GM19455 (cell line): ENCODE measurements around the gene LRWD1.
A peak's percentile ranks its signal among the peaks of the same experiment; 100 is the strongest.
"Not testable (repeated sequence)": the region's sequence is repeated elsewhere in the genome, so short reads cannot be mapped to it uniquely, and the experiment has no call there.

Source experiments
- ATAC-seq: cut with Tn5 transposase; IDR thresholded peaks from one replicate; pipeline ENCODE4 v1.9.1; 2021; ENCODE audit not compliant: unreplicated experiment

LRWD1 gene

GRCh38 chr7:102467581-102468477, 3.0 kb downstream of the LRWD1 start:
- no peak for ATAC-seq

DNA sequence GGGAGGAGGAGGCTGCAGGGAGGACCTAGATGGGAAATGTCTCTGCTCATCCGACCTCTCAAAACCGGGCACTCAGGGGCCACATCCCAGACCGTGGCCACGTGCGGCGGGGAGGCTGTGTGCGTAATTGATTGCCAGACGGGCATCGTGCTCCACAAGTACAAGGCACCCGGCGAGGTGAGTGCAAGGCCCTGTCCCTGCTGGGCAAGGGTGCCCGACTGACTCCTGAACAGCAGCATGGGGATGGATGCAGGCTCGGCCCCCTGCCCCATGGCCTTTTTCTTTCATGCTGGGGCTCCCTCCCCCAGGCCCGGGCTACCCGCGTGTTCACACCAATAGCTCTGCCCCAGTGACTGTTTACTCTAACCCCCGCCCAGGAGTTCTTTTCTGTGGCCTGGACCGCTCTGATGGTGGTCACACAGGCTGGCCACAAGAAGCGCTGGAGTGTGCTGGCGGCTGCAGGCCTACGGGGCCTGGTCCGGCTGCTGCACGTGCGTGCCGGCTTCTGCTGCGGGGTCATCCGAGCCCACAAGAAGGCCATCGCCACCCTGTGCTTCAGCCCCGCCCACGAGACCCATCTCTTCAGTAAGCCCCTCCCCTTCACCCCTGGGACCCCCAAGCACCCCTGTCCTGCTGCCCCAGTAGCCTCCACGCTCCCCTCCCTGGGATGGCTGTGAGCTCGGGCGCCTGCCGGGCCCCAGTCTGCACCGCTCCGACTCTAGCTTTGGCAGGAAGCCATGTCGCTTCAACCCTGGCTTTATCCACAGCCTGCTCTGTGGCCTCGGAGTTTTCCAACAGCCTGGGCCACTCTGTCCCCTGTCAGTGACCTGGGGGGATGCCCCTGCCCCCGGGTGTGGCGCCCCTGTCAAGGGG, 3.9 kb downstream of the LRWD1 start:
- no peak for ATAC-seq

GRCh38 chr7:102469351-102469971, 4.7 kb downstream of the LRWD1 start:
- no peak for ATAC-seq

- ATAC-seq, result no peak
Measured at GRCh38 chr7:102469972-102470825, 5.4 kb downstream of the LRWD1 start.

DNA sequence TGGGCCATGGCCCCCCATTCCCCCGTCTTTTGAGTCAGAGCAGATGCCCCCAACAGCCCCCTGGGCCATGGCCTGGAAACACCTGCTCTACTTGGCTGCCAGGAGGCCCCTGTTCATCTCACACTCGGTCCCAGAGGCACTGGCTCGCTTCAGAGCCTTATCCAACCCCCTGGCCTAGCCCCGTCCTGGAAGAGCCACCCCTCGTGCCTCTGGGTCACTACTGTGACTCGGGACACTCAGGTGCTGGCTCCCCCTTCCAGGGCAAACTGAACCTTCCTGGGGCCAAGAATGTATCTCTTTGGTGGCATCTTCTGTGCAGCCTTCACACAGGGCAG, 7.0 kb downstream of the LRWD1 start:
- ATAC-seq, result no peak

DNA sequence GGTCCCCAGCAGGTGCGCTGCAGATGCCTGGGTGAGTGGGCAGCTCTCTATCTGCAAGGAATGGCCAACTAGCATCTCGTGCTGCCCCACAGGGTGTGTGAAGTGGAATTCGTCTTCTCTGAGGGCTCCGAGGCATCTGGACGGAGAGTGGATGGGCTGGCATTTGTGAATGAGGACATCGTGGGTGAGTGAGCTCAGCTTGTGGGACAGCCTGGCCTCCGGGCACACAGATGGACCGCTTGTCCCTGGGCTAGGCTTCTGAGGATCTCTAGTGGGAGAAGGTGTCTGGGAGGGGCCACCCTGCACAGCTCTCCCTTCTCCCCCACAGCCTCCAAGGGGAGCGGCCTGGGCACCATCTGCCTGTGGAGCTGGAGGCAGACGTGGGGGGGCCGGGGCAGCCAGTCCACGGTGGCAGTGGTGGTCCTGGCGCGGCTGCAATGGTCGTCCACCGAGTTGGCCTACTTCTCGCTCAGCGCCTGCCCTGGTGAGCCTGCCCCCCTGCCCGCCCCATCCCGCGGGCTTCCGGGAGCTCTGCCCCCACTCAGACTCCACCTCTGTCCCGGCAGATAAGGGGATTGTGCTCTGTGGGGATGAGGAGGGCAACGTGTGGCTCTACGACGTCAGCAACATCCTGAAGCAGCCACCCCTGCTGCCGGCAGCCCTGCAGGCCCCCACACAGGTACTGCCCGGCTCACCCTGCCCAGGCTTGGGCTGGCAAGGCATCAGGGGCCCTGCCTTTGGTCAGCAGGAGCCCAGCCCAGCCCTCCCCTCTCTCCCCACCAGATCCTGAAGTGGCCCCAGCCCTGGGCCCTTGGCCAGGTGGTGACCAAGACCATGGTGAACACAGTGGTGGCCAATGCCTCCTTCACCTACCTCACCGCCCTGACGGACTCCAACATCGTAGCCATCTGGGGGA, 7.6 kb downstream of the LRWD1 start:
- ATAC-seq, result no peak

DNA sequence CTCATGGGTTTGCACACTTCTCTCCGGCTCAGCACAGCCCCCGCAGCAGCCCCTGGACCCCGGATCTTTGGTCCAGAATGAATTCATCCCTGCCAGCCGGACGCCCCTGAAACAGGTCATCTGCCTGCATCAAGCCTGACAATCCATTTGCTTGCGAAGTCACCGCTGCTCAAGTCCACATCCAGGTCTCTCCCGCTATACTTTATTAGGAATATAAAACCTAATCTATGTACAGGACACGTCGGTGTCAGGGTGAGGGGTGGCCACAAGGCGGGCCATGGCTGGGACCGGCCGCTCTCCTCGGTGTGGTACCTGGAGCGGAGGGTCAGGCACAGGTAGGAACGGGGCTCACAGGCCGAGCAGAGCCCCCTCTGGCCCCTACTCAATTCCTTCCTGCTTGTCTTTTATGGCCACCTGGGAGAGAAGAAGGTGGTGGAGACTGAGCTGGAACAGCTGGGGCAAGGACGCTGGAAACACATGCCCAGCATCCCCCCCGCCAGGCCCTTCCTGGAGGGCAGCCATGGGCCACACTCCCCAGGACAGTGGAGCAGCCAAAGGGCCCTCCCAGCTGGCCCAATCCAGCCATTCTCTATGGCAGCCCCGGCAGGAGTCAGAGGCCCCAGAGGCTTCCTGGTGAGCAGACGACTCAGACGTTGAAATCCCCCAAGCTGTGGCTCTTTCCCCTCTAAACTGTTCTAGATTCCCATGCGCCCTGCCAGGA, 8.6 kb downstream of the LRWD1 start:
- ATAC-seq, result no peak

DNA sequence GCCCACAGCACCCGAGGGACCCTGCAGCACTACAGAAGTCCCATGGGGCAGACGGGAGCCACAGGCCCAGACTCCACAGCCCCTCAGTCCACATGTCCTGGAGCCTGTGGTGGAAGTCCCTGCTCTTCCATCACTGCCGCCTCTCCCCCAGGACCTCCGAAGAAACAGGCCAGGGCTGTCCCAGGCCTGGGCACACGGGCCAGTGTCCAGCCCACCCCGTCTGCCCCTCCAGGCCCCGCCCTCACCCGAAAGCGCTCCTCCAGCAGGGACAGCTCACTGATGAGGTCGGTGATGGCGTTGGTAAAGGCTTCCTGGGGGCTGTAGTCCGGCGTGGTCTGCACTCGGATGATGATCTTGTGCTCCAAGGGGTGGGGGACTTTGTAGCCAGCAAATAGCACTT, 9.3 kb downstream of the LRWD1 start:
- ATAC-seq, result not testable (repeated sequence)

DNA sequence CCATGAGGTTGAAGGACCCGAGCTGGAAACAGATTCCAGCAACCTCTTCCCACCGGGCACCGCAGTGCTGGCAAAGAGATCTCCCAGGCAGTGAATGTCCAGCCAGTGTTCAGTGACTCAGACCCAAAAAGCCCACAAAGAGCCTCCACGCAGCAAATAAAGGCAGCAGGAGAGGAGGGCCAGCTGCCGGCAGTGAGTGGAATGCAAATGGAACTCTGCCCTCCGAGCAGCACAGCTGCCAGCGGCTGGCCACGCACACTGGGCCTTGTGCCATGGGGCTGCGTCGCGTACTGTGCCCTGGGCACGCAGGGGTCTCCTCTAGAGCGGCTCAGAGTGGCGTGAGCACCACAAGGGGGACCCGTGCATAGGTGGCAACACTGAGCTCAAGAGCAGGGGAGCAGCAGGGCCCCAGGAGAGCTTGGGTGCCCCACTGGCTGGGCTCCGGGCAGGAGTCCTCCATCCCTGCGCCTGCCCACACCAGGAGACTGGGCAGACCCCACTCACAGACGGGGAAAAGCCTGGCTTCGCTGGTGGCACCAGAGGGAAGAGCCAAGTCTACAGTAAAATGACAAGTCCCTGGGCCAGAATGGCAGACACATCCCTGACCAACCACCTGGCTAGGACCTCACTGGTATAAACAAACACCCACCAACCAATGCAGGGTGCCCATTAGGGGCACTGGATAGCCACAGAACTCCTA, 10.1 kb downstream of the LRWD1 start:
- ATAC-seq, result not testable (repeated sequence)

DNA sequence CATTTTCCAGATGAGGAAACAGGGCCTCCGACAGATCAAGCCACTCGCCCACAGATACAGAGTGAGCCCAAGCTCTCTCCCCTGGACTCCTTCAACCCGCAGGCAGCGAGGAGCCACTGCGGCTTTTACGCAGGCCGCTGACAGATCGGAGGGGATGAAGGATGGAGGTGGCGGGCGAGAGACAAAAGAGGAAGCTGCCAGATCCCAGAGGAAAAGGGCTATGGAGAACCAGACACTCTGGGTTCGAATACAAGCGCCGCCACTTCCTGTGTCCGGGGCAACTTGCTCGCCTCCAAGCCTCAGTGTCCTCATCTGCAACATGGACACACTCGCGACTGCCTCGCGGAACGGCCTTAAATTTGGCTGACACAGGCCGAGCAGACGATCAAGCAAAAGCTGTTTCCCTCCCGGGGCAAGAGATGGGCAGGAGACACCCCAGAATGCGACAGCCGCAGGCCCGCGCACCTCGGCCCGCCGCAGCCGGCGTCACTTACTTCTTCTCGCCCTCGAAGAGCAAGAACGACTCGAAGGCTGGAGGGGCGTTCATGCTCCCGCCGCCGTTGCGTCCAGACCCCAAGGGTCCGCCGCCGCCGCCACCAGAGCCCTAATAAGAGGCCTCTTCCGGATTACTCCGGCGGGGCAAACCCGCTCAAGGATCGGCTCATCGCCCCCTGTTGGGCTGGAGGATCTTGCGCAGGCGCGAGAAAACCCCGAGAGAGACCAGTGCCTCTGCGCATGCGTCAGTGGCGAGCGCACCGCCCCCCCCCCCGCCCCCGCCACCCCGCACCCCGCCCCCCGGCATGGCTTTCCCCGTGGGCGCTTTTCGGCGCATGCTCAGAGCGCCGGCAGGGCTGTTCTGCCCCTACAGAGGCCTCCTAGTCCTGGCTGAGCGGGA, 13.8 kb downstream of the LRWD1 start, which contains the start of gene POLR2J:
Gene POLR2J (minus strand): TSS at position 609 of the 895 bp plus-strand sequence. CDS start 62 bp downstream, at position 547.
- peak; percentile 79 for ATAC-seq

GRCh38 chr7:102479209-102479584, 14.4 kb downstream of the LRWD1 start:
- ATAC-seq, result peak; percentile 26

DNA sequence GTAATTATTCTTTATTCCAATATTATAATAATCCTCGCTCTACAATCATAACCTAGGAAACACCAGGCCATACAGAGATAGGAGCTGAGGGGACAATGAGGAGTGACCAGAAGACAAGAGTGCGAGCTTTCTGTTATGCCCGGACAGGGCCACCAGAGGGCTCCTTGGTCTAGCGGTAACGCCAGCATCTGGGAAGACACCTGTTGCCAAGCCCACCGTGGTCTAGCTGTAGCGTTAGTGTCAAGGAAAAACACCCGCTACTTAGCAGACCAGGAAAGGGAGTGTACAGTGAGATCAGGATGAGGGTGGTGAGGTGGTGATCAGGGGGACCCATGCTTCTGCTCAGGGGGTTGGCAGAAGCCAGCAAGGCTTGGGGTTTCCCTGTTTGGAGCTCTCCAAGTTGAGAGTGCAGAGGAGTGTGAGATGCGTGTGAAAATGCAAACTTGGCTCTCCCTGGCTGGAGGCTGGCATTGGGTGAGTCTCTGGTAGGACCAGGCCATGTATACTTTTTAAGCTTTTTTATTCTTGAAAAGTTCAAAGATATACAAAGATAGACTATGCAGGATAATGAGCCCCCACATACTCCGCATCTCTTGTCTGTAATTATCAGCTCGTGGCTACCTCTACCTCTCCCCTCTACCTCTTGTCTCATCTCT, 15.3 kb downstream of the LRWD1 start:
- ATAC-seq, result not testable (repeated sequence)

DNA sequence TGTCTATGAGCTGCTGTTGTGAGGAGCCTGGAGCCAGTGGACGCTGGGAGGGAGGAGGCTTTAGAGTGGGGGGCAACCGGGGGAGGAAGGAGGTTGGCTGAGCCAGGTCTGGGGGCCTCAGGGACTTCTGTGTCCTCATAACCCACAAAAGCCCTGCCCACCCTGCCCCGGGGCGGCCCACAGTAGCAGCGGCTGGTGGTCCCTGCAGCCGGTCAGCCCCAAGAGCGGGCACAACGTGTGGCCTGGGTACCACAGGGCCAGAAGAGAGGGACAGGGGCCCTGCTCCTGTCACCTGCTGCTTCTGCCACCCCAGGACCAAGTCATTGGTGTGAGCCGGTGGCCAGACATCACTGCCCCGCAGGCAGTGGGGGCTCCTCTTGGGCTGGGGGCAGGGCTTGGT, 17.2 kb downstream of the LRWD1 start:
- ATAC-seq, result not testable (repeated sequence)

DNA sequence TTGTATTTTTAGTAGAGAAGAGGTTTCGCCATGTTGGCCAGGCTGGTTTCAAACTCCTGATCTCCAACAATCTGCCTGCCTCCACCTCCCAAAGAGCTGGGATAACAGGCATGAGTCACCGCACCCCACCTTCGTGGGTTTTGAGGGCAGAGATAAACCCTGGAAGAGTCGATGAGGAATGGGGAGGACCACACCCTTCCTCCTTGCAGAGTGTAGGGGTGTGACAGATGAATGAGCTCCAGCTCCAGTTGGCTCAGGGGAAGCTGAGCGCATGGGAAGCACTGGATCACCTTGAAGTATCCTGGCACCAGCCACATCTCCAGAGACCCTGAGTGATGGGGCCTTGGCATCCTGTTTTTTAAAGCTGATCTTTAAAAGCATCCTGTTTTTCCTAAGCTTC, 19.5 kb downstream of the LRWD1 start:
- not testable (repeated sequence) for ATAC-seq

DNA sequence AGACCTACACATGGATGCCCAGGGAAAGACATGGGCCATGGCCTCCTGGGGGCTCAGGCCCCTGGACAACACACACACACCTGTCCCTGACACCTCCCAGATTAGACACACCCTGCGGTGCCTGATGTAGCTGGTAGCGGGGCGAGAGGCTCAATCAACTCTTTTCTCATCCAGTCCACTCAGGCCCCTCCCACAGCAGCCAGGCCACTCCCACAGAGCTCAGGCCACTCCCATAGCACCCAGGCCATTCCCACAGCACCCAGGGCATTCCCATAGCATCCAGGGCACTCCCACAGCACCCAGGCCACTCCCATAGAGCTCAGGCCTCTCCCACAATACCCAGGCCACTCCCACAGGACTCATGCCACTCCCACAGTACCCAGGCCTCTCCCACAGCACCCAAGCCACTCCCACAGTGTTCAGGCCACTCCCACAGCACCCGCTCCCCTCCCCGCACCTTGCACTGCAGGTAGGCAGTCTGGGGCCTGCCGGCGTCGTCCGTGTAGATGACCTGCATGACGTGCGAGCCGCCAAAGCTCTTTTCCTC, 25.8 kb downstream of the LRWD1 start:
- ATAC-seq, result not testable (repeated sequence)

DNA sequence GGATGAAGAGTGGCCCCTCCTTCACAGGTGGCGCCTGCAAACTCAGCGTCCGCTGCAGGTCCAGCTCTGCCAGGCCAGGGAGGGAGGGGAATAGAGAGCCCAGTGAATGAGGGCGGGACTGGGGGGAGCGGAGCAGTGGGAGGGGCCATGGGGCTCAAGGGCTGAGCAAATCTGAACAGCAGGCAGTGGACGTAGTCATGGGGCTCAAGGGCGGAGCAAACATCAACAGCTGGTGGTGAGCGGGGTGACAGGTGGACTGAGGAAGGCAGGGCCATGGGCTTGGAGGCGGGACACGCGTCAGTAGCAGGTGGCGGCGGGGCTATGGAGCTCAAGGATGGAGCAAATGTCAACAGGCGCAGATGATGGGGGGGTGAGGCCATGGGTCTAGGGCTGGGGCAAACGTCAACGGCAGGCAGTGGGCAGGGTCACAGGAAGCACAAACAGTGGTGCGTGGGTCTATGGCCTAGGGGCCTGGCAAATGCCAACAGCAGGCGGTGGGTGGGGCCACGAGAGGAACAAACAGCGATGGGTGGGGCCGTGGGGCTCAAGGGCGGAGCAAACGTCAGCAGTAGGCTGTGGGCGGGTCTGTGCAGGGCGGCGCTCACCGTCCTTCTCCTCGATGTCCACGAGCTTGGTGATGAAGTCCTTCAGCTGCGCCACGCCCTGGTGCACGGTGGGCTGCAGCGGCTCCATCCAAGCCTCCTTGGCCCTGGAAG, 28.6 kb downstream of the LRWD1 start:
- ATAC-seq, result peak; percentile 62
